SU-DHL-6 (cell line): ENCODE results near the gene TNIP3.

Source experiments
- CTCF ChIP-seq: fragments of 200-600 bp; sonication (generic); IDR thresholded peaks from one replicate; pipeline ENCODE4 v1.5.1; 2017; ENCODE audit warnings: antibody characterized with exemption, mild to moderate bottlenecking, low read length, moderate library complexity; ENCODE audit not compliant: insufficient read depth, poor library complexity, severe bottlenecking
- EZH2phosphoT487 ChIP-seq: fragments of 200-600 bp; sonication (generic), shearing (Covaris generic); conservative IDR thresholded peaks from 2 replicates; pipeline ENCODE4 v1.6.1; 2018; ENCODE audit warnings: mild to moderate bottlenecking, antibody characterized with exemption, low read length, moderate library complexity, mixed read lengths

GRCh38 chr4:121091941-121092340 lies 72.2 kb downstream of the TNIP3 start:
- no peak for TF ChIP-seq CTCF
- TF ChIP-seq EZH2phosphoT487: no peak
